Germinal center (tissue), 1 donor: ENCODE measurements around the gene STARD8.

Experiments used
- DNase-seq: peaks from one replicate; pipeline ENCODE4 v3.0.0; 2012; ENCODE audit warnings: mixed read lengths, low spot score

The STARD8 gene

DNA sequence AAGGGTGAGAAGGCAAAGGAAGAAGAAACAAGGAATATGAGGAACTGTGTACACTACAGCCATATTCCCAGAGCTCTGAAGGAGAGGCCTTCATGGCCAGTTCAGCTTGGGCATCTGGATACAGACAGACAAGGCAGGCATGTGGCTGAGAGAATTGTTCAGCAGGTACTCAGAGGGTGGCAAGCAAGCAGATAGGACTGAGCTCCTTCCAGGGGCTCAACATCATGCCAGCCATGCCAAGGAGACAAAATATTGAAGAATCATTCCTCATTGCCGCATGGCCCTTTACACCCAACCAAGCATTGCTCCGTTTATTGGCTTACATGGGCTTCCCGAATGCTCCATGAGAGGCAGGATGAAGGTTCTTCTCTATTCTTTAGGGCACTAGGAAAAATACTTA is 102.8 kb downstream of the STARD8 start:
- no peak for DNase-seq

DNA sequence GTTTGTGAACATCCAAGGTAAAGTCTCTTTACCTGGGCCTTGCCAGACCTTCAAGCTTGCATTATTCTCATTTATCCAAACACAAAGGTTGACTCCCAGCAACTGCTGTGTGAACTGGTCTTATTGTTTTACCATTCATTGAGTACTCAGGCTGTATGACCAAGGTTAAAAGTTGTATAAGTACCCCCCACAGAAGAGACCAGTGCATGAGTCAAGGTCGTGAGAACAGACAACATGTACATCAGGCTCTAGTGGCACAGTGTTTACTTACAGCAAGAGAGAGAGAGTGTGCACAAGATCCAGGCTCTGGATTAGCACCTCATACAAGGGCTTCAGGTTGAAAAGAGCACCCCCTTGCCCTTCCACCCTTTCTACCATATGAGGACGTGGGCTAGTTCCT is 103.9 kb downstream of the STARD8 start:
- DNase-seq = no peak

DNA sequence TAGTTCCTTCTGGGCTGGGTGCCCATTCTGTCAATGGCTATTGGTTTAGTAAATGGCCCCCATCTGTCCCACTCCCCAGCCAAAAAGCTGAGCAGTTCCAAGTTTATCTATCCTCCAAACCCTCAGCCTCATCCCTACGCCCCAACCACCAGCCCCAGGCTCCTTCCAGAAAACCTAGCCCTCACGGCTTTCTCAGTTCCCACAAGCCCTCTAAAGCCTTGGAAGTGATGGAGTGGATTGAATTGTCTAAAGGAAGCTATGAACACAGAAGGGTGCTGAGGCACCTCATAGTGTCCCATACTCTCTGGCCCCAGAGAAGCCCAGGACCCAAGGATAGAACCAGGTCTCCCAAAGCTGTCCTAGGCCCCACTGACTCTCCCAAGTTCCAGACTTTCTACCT is 105.8 kb downstream of the STARD8 start:
- no peak for DNase-seq

DNA sequence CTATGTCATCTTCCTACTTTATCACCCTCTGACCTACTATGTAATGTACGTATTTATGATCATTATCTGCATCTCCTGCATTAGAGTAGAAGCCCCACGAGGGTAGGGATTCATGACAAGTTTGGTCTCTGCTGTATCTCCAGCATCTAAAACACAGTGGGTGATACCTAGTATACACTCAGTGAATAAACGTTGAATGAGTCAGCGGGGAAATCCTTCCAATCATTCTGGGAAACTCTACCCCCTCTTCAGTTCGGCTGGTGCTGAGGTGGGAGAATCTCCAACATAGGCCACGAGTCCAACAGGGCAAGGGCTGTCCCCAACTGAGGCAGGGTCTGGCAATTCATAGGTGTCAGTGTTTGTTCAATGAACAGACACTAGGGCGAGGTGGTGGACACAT is 106.9 kb downstream of the STARD8 start:
- no peak for DNase-seq

DNA sequence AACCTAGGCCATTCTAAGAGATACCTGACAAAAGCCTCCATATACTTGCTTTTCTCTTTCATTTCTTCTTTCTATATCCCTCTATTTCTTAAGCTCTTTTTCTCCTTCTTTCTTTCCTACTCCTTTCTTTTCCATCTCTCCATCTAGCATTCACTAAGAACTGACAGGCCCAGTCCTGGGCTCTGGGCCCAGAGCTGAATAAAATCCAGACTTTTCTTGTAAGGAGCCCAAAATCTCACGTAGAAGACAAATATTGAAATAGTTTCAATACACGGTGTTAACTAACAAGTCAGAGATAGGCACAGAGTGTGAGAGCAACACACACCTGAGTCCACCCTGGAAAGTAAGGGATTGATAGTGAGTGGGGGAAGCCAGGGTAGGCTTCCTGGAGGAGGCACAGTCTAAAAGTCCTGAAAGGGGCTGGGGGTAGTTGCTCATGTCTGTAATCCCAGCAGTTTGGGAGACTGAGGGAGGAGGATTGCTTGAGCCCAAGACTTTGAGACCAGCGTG is 108.2 kb downstream of the STARD8 start:
- DNase-seq = no peak

DNA sequence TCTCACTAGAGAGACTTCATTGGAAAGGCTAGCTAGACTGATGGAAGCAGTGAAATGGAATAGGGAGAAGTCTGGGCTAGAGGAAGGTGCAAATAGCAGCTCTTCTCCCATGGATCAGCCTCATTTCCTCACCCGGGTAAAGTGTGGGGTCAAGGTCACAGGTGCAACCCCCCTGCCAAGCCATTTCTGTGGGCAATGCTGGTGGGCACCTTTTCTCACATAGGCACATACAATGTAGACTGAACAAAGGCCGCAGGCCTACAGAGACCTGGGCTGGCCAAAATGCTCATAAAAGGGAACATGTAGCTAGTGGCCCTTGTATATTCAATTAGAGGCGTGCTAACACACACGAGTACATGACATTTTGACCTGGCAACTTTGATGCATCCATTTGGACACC is 109.9 kb downstream of the STARD8 start:
- DNase-seq = no peak

DNA sequence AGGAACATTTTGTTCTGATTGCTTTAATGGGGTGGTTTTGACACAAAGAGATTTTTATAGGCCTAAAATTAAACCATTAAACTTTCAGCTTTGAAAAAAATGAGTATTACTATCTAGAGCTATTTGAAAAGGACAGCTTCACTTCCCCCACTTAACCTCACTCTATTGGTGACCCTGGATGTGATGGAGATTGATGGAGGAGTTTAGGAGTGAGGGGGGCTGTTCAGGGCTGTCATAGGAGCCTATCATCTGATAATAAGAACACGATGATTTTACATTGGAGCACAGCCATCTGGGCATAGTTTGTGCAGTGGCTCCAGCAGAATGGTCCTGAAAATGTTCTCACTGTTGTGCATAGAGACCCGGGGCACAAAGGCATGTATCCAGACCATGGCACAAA is 110.3 kb downstream of the STARD8 start:
- DNase-seq = no peak

DNA sequence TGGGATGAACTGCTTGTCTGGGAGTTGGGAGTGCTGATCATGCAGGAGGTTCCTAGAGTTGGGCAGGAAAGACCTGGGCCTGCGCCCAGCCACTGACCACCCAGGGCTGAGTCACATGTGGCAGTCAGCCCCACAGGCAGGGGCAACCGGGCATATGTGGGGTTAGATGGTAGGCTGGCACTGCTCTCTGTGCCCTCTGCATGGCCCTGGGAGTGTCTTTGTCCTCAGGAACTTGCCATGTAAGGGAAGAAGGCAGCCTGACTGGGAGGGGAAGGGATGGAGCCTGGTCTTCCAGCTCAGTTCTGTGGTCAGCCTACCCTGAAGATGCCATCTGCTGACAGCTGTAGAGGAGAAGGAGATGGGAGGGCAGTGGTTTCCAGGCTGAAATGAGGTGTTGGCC is 111.2 kb downstream of the STARD8 start:
- no peak for DNase-seq

DNA sequence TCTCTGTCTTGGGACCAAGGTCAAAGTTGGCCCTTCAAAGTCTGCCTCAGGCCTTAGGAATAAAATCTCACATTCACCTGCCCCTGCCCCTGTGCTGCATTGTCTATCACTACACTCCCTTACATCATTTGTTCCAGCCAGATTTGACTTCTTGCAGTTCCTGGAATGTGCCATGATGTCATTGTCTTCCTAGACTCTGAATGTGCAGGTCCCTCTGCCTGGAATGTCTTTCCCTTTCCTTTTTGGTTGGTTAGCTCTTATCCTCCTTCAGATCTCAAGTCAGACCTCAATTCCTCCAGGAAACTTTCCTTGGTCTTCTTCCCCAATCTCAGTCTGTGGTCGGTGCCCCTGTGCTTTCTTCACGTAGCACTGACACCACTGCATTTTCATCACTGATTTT is 113.6 kb downstream of the STARD8 start:
- no peak for DNase-seq

DNA sequence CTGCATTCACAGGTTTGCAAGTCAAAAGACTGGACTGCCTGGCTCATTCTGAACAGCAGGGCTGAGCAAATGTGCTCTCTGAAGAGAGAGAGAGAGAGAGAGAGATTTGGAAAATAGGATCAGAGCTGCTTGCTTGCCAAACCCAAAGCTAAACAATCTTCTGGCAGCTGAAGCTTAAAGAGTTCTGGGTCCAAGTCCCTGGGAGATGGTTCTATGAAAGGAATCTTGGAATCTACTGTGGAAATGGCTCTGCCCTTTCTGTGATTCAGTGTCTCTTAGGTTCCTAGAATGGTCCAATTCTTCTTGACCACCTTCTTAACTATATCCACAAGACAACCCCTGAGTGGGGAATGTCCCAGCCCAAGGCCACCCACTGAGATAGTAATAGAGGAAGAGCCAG is 115.3 kb downstream of the STARD8 start:
- no peak for DNase-seq

DNA sequence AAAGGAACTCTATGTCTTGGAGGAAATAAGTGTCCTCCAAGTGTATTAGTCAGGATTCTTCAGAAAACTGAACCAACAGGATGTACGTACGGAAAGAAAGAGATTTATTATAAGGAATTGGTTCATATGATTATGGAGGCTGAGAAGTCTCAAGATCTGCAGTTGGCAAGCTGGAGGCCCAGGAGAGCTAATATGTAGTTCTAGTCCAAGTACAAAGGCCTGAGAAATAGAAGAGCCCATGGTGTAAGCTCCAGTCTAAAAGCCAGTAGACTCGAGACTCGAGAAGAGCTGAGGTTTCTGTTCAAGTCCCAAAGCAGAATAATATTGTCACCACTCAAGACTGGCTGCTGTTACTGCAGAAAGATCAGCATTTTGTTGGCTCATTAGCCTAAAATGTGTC is 116.0 kb downstream of the STARD8 start:
- no peak for DNase-seq
